Choroid plexus epithelial cell (primary cell): ENCODE results near the gene PREP.

Experiments used
- DNase-seq: peaks from one replicate; pipeline ENCODE4 v3.0.0-alpha.2; 2010; ENCODE audit warnings: low read depth
- H3K4me3 ChIP-seq: 2 replicates; pipeline ENCODE4 v1.5.1; 2011; ENCODE audit warnings: low read depth, mild to moderate bottlenecking, control low read depth, low read length, moderate library complexity
- CTCF ChIP-seq: conservative IDR thresholded peaks from 2 replicates; pipeline ENCODE4 v1.5.1; 2011; ENCODE audit warnings: low read depth, mild to moderate bottlenecking, control low read depth, inconsistent platforms, low read length, moderate library complexity

The PREP gene

GRCh38 chr6:105375797-105376196 is 27.1 kb downstream of the PREP start:
- TF ChIP-seq CTCF: no peak
- no peak for DNase-seq
- H3K4me3 ChIP-seq: no peak overlapping the region

GRCh38 chr6:105374010-105374420 is 28.9 kb downstream of the PREP start:
- no peak for TF ChIP-seq CTCF
- peak; percentile 78 for DNase-seq
- H3K4me3 ChIP-seq: no peak overlapping the region

GRCh38 chr6:105373481-105373880 is 29.4 kb downstream of the PREP start:
- TF ChIP-seq CTCF: no peak
- DNase-seq: no peak

GRCh38 chr6:105372849-105373182 is 30.1 kb downstream of the PREP start:
- H3K4me3 ChIP-seq: no peak overlapping the region
- no peak for TF ChIP-seq CTCF
- no peak for DNase-seq

More at GRCh38 chr6:105373481-105373880, 29.4 kb downstream of the PREP start:
- no peak overlapping the region for H3K4me3 ChIP-seq

- TF ChIP-seq CTCF: no peak
- no peak overlapping the region for H3K4me3 ChIP-seq
- no peak for DNase-seq
These were observed 30.6 kb downstream of the PREP start for GRCh38 chr6:105372142-105372848.

GRCh38 chr6:105370351-105370750 is 32.5 kb downstream of the PREP start:
- no peak for TF ChIP-seq CTCF
- no peak overlapping the region for H3K4me3 ChIP-seq
- no peak for DNase-seq

- no peak for DNase-seq
- no peak for TF ChIP-seq CTCF
- H3K4me3 ChIP-seq: no peak overlapping the region
These were observed 33.7 kb downstream of the PREP start for GRCh38 chr6:105369145-105369544.
